Testis (tissue), 2 donors: ENCODE data around the gene NHERF1.

Experiments
- POLR2A ChIP-seq: fragments of 450-650 bp; IDR thresholded peaks from one replicate; pipeline ENCODE4 v1.6.1; 2017; ENCODE audit warnings: antibody characterized with exemption, mild to moderate bottlenecking, moderate library complexity
- TF ChIP-seq, protein P1 (sequence below), 3 experiments: fragments of 450-650 bp in 2 of 3; fragments of 200-600 bp in 1 of 3; sonication (generic) in 1 of 3; IDR thresholded peaks; one replicate each; pipeline ENCODE4 v1.5.1; 2016 to 2019; ENCODE audit warnings: antibody characterized with exemption in 3 of 3, mild to moderate bottlenecking in 2 of 3, moderate library complexity in 1 of 3

DNA sequence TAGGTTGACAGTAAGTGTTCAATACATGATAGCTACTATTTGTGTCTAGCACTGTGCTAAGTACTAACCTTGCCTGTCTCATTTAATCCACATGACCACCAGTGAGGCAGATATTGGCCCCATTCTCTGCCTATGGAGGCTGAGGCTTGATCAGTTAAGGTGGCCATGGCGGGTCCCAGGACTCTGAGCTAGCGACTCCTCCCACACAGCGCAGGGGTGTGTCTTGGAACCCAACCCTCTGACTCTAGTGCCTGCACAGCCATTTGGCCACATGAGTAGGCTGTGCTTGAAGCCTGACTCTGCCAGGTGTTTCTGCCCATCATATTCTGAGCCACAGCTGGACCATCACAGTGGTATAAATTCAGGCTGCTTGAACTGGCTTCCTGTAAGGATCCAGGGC lies 6.4 kb downstream of the NHERF1 start:
- no peak for TF ChIP-seq POLR2A
- TF ChIP-seq, protein P1, sequence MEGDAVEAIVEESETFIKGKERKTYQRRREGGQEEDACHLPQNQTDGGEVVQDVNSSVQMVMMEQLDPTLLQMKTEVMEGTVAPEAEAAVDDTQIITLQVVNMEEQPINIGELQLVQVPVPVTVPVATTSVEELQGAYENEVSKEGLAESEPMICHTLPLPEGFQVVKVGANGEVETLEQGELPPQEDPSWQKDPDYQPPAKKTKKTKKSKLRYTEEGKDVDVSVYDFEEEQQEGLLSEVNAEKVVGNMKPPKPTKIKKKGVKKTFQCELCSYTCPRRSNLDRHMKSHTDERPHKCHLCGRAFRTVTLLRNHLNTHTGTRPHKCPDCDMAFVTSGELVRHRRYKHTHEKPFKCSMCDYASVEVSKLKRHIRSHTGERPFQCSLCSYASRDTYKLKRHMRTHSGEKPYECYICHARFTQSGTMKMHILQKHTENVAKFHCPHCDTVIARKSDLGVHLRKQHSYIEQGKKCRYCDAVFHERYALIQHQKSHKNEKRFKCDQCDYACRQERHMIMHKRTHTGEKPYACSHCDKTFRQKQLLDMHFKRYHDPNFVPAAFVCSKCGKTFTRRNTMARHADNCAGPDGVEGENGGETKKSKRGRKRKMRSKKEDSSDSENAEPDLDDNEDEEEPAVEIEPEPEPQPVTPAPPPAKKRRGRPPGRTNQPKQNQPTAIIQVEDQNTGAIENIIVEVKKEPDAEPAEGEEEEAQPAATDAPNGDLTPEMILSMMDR (IDR thresholded peaks at IDR 0.05) = no peak
